Uterus (tissue), 4 donors: ENCODE results near the gene GSE1. TPM values are rescaled to one million over a fixed set of nuclear protein-coding genes. Genes with fewer than 3 reads are reported as not detected.

ENCODE experiments used
- DNase-seq, 2 donors: peaks; one replicate each; pipeline ENCODE4 v3.0.0-alpha.2; 2019 to 2020
- H3K27ac ChIP-seq, 2 donors: fragments of 200-600 bp; sonication (generic); 1 replicate in 1 of 2; 2 replicates in 1 of 2; pipeline ENCODE4 v1.5.1; 2016 to 2018
- H3K27me3 ChIP-seq, 2 donors: fragments of 200-600 bp; sonication (generic); one replicate each; pipeline ENCODE4 v1.5.1; 2018 to 2019; ENCODE audit warnings: control low read depth in 1 of 2
- H3K36me3 ChIP-seq, 2 donors: fragments of 200-600 bp; sonication (generic); one replicate each; pipeline ENCODE4 v1.5.1; 2019; ENCODE audit warnings: control low read depth in 1 of 2
- H3K4me1 ChIP-seq, 2 donors: fragments of 200-600 bp; sonication (generic); one replicate each; pipeline ENCODE4 v1.5.1; 2018 to 2019; ENCODE audit warnings: control low read depth in 1 of 2
- H3K4me3 ChIP-seq, 2 donors: fragments of 200-600 bp; sonication (generic); 1 replicate in 1 of 2; 2 replicates in 1 of 2; pipeline ENCODE4 v1.5.1; 2018 to 2019; ENCODE audit warnings: mild to moderate bottlenecking in 1 of 2
- H3K9me3 ChIP-seq, 2 donors: fragments of 200-600 bp; sonication (generic); one replicate each; pipeline ENCODE4 v1.5.1; 2019; ENCODE audit warnings: control low read depth in 1 of 2
- CTCF ChIP-seq, 4 experiments: fragments of 200-600 bp in 2 of 4; fragments of 450-650 bp in 2 of 4; sonication (generic) in 2 of 4; IDR thresholded peaks; one replicate each; pipeline ENCODE4 v1.5.1; 2016 to 2019; ENCODE audit warnings: antibody characterized with exemption in 4 of 4, mild to moderate bottlenecking in 2 of 4, moderate library complexity in 1 of 4
- POLR2A ChIP-seq, 2 donors: fragments of 450-650 bp; IDR thresholded peaks; one replicate each; pipeline ENCODE4 v1.6.1; 2016; ENCODE audit warnings: antibody characterized with exemption in 2 of 2, mild to moderate bottlenecking in 1 of 2, moderate library complexity in 1 of 2
- intact Hi-C: fragments of 100-400 bp; cut with DNase I; formaldehyde crosslinking; loops from one replicate; pipeline ENCODE4 v1.15.1; 2023; ENCODE audit warnings: low total_unique reads
- total RNA-seq, 4 donors: library from RNA; depleted of rRNA in 3 of 4; stranded (reverse); fragments of >200 nt in 3 of 4; gene quantifications; one replicate each; pipeline versions ENCODE4 v1.1.0 to v1.2.4, GENCODE V29; 2014 to 2023
- donor health status: DM: yes; HTN: yes; CAD: no.

Gene GSE1
- total RNA-seq, 4 donors from 2014 or later = 32.6 to 128 (median 73.9) TPM

GRCh38 chr16:85569039-85569614 lies 44.0 kb upstream of the GSE1 start:
- H3K9me3 ChIP-seq = no peaks in the 10 kb centered on the region
- H3K4me3 ChIP-seq = no peak overlapping the region
- intact Hi-C loops = no loop called here
- peaks cover 0 to 4% of the 10 kb centered on the region in 2 donors for H3K4me1 ChIP-seq
- H3K36me3 ChIP-seq = no peaks in the 10 kb centered on the region
- H3K27me3 ChIP-seq = no peaks in the 10 kb centered on the region
- H3K27ac ChIP-seq = no peak overlapping the region
- no peak for DNase-seq
- TF ChIP-seq POLR2A (IDR thresholded peaks at IDR 0.05) (no peak), CTCF (IDR thresholded peaks at IDR 0.05) (no peak)

- Histone ChIP-seq H3K4me1 (peaks cover 0 to 9% of the 10 kb centered on the region in 2 donors), H3K27ac (no peak overlapping the region)
- intact Hi-C loops = no loop called here
Measured at GRCh38 chr16:85569615-85570212, 43.4 kb upstream of the GSE1 start.

DNA sequence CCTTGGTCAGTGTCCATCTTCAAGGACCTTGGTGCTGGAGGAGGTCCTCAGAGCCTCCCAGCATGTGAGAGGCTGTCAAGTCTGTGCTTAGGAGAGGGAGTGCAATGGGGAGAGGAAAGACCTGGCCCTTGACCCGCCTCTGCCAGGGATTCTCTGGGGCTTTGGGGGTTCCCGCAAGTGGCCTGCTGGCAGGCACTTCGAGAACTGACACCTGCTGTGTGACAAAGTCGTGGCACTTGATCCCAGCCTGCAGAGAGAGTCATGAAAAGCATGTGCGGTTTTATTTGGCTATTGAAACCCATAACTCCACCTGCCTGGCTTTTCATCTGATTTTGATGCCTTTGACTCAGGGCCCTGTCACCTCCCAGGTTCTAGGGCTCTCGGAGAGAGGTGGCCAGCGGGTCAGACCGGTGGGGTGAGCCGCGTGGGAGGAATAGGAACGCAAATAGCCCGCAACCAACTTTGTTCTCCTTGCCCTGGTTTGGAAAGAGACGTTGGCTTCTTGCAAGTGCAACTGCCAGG lies 42.8 kb upstream of the GSE1 start:
- peaks cover 0 to 15% of the 10 kb centered on the region in 2 donors for H3K4me1 ChIP-seq
- no peaks in the 10 kb centered on the region for H3K9me3 ChIP-seq
- TF ChIP-seq CTCF (IDR thresholded peaks at IDR 0.05) (no peak), POLR2A (IDR thresholded peaks at IDR 0.05) (no peak)
- no peaks in the 10 kb centered on the region for H3K27me3 ChIP-seq
- no peak overlapping the region for H3K27ac ChIP-seq
- no peak overlapping the region for H3K4me3 ChIP-seq
- H3K36me3 ChIP-seq = no peaks in the 10 kb centered on the region
- no peak for DNase-seq
- intact Hi-C loops = no loop called here

More at GRCh38 chr16:85569615-85570212, 43.4 kb upstream of the GSE1 start:
- Histone ChIP-seq H3K9me3 (no peaks in the 10 kb centered on the region), H3K36me3 (no peaks in the 10 kb centered on the region), H3K27me3 (no peaks in the 10 kb centered on the region), H3K4me3 (no peak overlapping the region)
- TF ChIP-seq CTCF (IDR thresholded peaks at IDR 0.05) (no peak), POLR2A (IDR thresholded peaks at IDR 0.05) (no peak)
- no peak for DNase-seq

DNA sequence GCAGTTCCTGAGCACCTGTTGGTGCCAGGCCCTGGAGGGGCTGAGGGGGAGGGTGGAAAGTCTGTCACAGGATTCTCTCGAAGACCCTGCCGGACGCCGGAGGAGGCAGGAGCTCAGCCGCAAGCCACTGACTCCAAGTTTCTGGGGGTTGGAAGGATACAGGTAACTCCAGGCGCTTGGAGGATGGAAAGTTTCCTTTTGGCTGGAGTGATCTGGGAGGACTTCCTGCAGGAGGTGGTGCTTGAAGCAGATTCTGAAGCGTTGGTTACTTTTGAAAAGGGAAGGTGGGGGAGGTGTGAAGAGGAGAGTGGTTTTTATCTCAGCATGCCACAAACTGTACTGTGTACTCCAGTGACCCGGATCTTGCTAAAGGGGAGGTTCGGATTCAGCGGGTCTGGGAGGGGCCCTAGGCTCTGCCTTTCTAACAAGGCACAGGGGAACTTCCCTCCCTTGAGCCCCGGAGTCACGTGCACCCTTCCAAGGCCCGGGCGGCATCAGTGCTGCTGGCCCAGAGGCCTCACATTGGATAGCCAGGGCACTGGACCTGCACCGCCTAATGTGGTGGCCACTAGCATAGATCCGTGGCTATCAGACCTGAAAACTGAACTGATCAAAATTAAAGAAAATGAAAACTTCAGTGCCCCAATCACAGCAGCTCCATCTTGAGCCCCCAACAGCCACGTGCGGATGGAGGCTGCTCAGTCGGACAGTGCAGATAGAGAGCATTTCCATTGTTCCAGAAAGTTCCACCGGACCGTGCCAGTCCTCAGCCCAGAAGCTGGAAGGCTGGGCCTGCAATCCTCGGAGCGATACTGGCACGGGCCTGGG lies 42.2 kb upstream of the GSE1 start:
- no peak for DNase-seq
- Histone ChIP-seq H3K4me1 (peaks cover 0 to 18% of the 10 kb centered on the region in 2 donors), H3K4me3 (no peak overlapping the region)

More for the DNA sequence above, 42.2 kb upstream of the GSE1 start:
- TF ChIP-seq POLR2A (IDR thresholded peaks at IDR 0.05) (no peak), CTCF (IDR thresholded peaks at IDR 0.05) (no peak)
- H3K27ac ChIP-seq = no peak overlapping the region
- intact Hi-C loops = no loop called here
- no peaks in the 10 kb centered on the region for H3K27me3 ChIP-seq
- H3K9me3 ChIP-seq = no peaks in the 10 kb centered on the region
- no peaks in the 10 kb centered on the region for H3K36me3 ChIP-seq
